Fibroblast of lung (primary cell): ENCODE results near the gene FAM13A.

Experiments used
- CTCF ChIP-seq, 2 donors: IDR thresholded peaks in 1 of 2; conservative IDR thresholded peaks in 1 of 2; 1 replicate in 1 of 2; 2 replicates in 1 of 2; pipeline ENCODE4 v1.5.1; 2011 to 2012; ENCODE audit warnings: low read length in 2 of 2, control low read depth in 1 of 2, inconsistent platforms in 1 of 2, low read depth in 1 of 2, mild to moderate bottlenecking in 1 of 2
- EZH2 ChIP-seq: IDR thresholded peaks from 2 replicates; pipeline ENCODE4 v1.5.1; 2012; ENCODE audit warnings: low read length, control low read depth, mild to moderate bottlenecking; ENCODE audit errors: missing control alignments

- no peak for TF ChIP-seq EZH2
- no peak for TF ChIP-seq CTCF (conservative IDR thresholded peaks at IDR 0.05 in 1 of 2, IDR thresholded peaks at IDR 0.05 in 1 of 2; ENCODE audit: low read depth in 1 of 2, low read length in 2 of 2)
These were observed 128.1 kb downstream of the FAM13A start for GRCh38 chr4:88928852-88929251.
